Measurements from ENCODE around the gene CIAO3. TPM values are rescaled to one million over a fixed set of nuclear protein-coding genes. Genes with fewer than 3 reads are reported as not detected.

The CIAO3 gene
- 31.5 and 38.3 TPM in 2 replicates for total RNA-seq

DNA sequence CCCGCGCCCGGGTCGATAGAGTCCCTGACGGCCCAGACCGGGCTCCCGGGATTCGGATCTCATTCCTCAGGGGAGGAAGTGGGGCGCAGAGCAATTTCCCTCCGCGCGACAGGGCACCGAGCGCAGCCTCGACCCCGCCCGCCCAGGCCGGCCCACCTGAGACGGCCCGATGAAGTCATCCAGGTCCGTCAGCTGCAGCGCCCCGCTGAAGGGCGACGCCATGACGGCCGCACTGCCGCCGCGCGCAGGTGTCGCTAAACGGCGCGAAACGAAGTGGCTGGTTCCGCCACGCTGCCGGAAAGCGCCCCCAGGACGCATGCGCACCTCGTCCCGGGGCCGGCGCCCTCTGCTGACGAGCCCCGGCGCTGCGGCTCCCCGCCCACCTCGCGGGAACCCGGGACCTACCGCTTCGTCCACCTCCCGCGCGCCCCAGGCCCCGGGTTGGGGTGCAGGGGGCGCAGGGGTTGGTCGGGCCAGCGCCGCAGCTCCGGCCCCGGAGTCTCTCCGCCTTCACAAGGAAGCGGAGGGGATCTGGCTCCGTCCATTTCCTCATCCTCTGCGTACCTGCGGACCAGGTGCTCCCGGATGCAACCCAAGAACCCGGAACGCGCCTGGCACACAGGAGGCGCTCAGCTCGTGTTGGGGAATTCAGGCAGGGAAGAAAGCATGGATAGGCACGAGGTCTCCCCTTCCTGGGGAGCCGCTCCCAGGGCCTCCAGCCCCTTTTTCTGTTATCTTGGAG lies at the start of gene CIAO3:
CIAO3 (minus strand) TSS at position 234 of the 742 bp plus-strand sequence; CDS start at position 222, 12 bp downstream.

GRCh38 chr16:788399-789126 lies 47.8 kb upstream of the CIAO3 start, which contains the start of gene CHTF18:
Gene CHTF18 (plus strand): TSS chr16:788620. CDS start chr16:788685, 65 bp downstream.

DNA sequence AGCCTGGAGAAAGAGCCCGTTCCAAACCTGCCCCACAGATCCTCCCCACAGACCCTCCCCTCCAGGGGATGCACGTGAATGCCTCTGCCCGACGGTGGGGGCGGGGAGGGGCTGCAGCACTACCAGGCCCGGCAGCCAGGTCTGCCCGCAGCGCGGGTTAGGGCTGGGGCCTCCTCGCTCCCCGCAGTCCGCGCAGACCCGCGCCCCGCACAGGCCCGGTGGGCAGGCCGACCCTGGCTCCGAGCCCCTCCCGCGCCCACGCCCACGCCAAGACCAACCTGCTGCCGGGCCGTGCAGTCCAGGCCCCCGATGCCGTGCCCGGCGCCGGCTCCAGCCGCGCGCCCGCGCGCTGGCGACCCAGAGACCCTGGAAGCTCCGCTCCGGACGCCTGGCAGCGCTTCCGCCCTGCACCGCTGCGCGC lies 47.2 kb upstream of the CIAO3 start, which contains the start of gene RPUSD1:
RPUSD1 (minus strand) TSS at position 404 of the 421 bp plus-strand sequence. CDS start 644 bp downstream, outside the sequence.

DNA sequence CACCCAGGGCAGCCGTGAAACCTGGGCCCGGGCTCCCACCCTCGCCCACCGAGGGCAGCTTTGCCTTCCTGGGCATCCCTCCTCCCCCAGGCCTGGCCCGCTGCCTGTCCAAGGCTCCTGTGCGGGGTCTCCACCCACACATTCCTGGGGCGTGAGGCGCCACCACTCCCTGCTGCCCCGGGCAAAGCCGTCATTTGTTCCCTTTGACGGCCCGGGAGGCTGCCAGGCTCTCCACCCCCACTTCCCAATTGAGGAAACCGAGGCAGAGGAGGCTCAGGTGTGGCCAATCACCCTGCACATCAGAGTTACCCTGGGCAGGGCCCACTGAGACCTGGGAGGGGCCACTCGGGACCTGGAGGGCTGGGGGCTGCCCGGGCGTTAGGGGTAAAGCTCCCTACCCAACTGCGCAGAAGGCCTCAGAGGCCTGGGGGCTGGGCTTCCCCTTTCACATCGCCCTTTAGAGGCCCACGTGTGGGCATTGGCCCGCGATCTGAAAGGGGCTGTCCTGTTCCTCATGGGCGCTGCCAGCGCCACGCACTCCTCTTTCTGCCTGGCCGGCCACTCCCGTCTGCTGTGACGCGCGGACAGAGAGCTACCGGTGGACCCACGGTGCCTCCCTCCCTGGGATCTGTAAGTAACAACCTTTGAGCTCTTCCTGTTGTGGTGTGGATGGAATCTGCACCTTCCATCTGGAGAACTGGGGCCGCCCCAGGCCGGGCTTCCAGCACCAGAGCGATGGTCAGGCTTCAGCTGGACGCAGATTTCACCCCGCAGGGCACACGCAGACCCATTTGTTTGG lies 19.9 kb upstream of the CIAO3 start, which contains the start of gene MSLN:
MSLN (plus strand) TSS at position 190 of the 799 bp plus-strand sequence. CDS start 1,947 bp downstream, outside the sequence.

DNA sequence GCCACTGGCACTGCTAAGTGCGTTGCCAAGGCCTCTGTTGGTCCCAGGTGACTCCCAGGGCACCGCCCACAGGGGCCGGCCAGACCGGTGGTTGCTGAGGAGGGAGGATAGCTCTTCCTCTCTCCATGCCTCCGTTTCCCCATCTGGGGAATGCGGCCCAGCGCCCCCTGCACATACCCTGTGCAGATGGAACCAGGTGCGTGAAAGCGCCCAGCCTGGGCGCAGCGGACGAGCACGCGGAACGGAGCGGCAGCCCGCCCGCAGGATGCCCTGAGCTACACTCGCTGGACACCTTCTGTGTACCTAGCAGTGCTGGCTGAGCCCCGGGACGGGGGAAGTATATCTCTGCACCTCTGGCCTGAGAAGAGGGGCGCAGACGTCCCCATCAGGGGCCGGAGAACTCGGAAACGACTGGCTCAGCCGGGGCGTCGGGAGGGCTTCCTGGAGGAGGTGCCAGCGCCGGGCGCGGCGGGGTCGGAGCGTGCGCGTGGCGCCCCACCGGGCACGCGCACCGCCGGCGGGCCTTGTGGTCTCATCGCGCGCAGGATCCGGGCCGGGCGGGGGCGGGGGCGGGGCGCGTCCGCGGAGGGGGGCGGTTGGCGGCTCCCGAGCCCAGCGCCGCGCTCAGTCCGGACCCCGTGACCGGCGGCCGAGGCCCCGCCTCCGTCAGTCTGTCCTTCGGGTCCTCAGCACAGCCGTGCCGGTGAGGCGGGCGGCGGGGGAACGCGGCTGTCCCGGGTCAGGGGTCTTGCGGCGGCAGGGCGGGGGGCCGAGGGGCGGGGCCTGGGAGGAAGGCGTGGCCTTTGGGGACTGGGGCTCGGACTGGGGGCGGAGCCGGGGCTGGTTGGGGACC lies 14.1 kb downstream of the CIAO3 start, which contains the start of the genes CCDC78 and HAGHL:
CCDC78 (minus strand) TSS at position 6 of the 853 bp plus-strand sequence. CDS start 76 bp downstream, outside the sequence.
HAGHL (plus strand) TSS at position 669 of the 853 bp plus-strand sequence. CDS start 404 bp downstream, outside the sequence.

GRCh38 chr16:720990-721764 lies 19.6 kb downstream of the CIAO3 start, which contains the start of gene ANTKMT:
Gene ANTKMT (plus strand): TSS chr16:721146. CDS start chr16:721275, 129 bp downstream.

GRCh38 chr16:714558-715476 lies 26.0 kb downstream of the CIAO3 start, which contains the start of gene METRN:
Gene METRN (plus strand): TSS chr16:715118. CDS start chr16:715290, 172 bp downstream.

GRCh38 chr16:705431-706188 lies 35.2 kb downstream of the CIAO3 start, which contains the start of gene FBXL16:
Gene FBXL16 (minus strand): TSS chr16:705801. CDS start chr16:697405, 8,396 bp downstream.

GRCh38 chr16:684071-684794 lies 56.6 kb downstream of the CIAO3 start, which contains the start of gene JMJD8:
Gene JMJD8 (minus strand): TSS chr16:684334. CDS start chr16:684319, 15 bp downstream.

GRCh38 chr16:679814-680624 lies 60.8 kb downstream of the CIAO3 start, which contains the start of gene STUB1:
Gene STUB1 (plus strand): TSS chr16:680410. CDS start chr16:680526, 116 bp downstream.

Other genes starting within 250 kb of the CIAO3 start
- gene CAPN15, start 213.3 kb downstream of the CIAO3 start, total RNA-seq = 15.8 and 20.6 TPM in 2 replicates
- not detected in 2 replicates for gene PRR35, start 180.6 kb downstream of the CIAO3 start, total RNA-seq
- 1.7 and 2.6 TPM in 2 replicates for gene NHLRC4, start 174.0 kb downstream of the CIAO3 start, total RNA-seq
- gene PIGQ, start 171.0 kb downstream of the CIAO3 start, total RNA-seq = 22.5 TPM in 2 replicates
- gene RAB40C, start 150.9 kb downstream of the CIAO3 start, total RNA-seq = 8.3 and 10.0 TPM in 2 replicates
- gene WFIKKN1, start 110.0 kb downstream of the CIAO3 start, total RNA-seq = 0.12 and 0.13 TPM in 2 replicates
- 77.3 and 88.6 TPM in 2 replicates for gene METTL26, start 104.7 kb downstream of the CIAO3 start, total RNA-seq
- gene MCRIP2, start 99.2 kb downstream of the CIAO3 start, total RNA-seq = 14.2 and 19.3 TPM in 2 replicates
- 10.4 and 13.2 TPM in 2 replicates for gene WDR90, start 91.6 kb downstream of the CIAO3 start, total RNA-seq
- 27.2 and 32.1 TPM in 2 replicates for gene RHOT2, start 72.9 kb downstream of the CIAO3 start, total RNA-seq
- 3.2 and 4.2 TPM in 2 replicates for gene RHBDL1, start 65.3 kb downstream of the CIAO3 start, total RNA-seq
- 130 and 188 TPM in 2 replicates for gene STUB1, start 60.6 kb downstream of the CIAO3 start, total RNA-seq
- 26.7 and 27.2 TPM in 2 replicates for gene JMJD8, start 56.7 kb downstream of the CIAO3 start, total RNA-seq
- gene WDR24, start 50.6 kb downstream of the CIAO3 start, total RNA-seq = 2.6 and 3.7 TPM in 2 replicates
- gene FBXL16, start 35.2 kb downstream of the CIAO3 start, total RNA-seq = 0.06 and 0.13 TPM in 2 replicates
- gene METRN, start 25.9 kb downstream of the CIAO3 start, total RNA-seq = 124 and 143 TPM in 2 replicates
- 24.5 and 32.4 TPM in 2 replicates for gene ANTKMT, start 19.9 kb downstream of the CIAO3 start, total RNA-seq
- gene CCDC78, start 14.6 kb downstream of the CIAO3 start, total RNA-seq = 0.79 and 1.1 TPM in 2 replicates
- gene HAGHL, start 13.9 kb downstream of the CIAO3 start, total RNA-seq = 7.2 and 10.8 TPM in 2 replicates
- gene MSLN, start 19.7 kb upstream of the CIAO3 start, total RNA-seq = not detected in 2 replicates
- 10.0 and 13.6 TPM in 2 replicates for gene RPUSD1, start 47.4 kb upstream of the CIAO3 start, total RNA-seq
- 6.7 and 9.0 TPM in 2 replicates for gene CHTF18, start 47.6 kb upstream of the CIAO3 start, total RNA-seq
- gene GNG13, start 59.7 kb upstream of the CIAO3 start, total RNA-seq = not detected in 2 replicates
- gene LMF1, start 230.0 kb upstream of the CIAO3 start, total RNA-seq = 12.3 and 13.1 TPM in 2 replicates
- 1.4 and 4.5 TPM in 2 replicates for gene SOX8, start 240.8 kb upstream of the CIAO3 start, total RNA-seq

All from aortic smooth muscle cell (primary cell).